A673 (cell line): Measurements from ENCODE around the gene DDX42. TPM values are rescaled to one million over a fixed set of nuclear protein-coding genes. Genes with fewer than 3 reads are reported as not detected.

Experiments
- BruUV-seq: library from RNA; stranded (reverse); fragments of 400-500 nt; replicated peaks from 2 replicates; lab custom pipeline; 2021; lab: Mats Ljungman, UMichigan
- CTCF ChIA-PET: fragments of 300-600 bp; sonication (Branson Sonifier 250); formaldehyde crosslinking; loops from one replicate; lab custom pipeline; 2022; ENCODE audit warnings: antibody characterized with exemption; lab: Charles Lee
- POLR2A ChIA-PET: fragments of 300-600 bp; sonication (Branson Sonifier 250); formaldehyde crosslinking; loops from one replicate; lab custom pipeline; 2022; ENCODE audit warnings: antibody characterized with exemption; ENCODE audit not compliant: low non-redundant PET; lab: Charles Lee
- DNase-seq: peaks from one replicate; pipeline ENCODE4 v3.0.0-alpha.2; 2015; ENCODE audit warnings: low spot score
- H3K27ac ChIP-seq: fragments of 200-600 bp; sonication (generic); 2 replicates; pipeline ENCODE4 v1.5.1; 2016; ENCODE audit warnings: mixed run types, low read depth, mild to moderate bottlenecking, mixed read lengths, antibody characterized with exemption, low read length; ENCODE audit not compliant: poor library complexity, severe bottlenecking
- H3K27me3 ChIP-seq: fragments of 200-600 bp; sonication (generic); replicated peaks from 2 replicates; pipeline ENCODE4 v1.6.1; 2017; ENCODE audit warnings: mixed run types, low read depth, mild to moderate bottlenecking, mixed read lengths, antibody characterized with exemption, low read length; ENCODE audit not compliant: insufficient read depth, poor library complexity
- H3K36me3 ChIP-seq: fragments of 200-600 bp; sonication (generic); 2 replicates; pipeline ENCODE4 v1.6.1; 2016; ENCODE audit warnings: mixed run types, mild to moderate bottlenecking, mixed read lengths, antibody characterized with exemption, low read length; ENCODE audit not compliant: insufficient read depth, poor library complexity, severe bottlenecking
- H3K4me1 ChIP-seq: fragments of 200-600 bp; sonication (generic); 2 replicates; pipeline ENCODE4 v1.6.1; 2017; ENCODE audit warnings: mixed run types, mild to moderate bottlenecking, mixed read lengths, antibody characterized with exemption, low read length; ENCODE audit not compliant: insufficient read depth, poor library complexity, severe bottlenecking
- H3K4me3 ChIP-seq: fragments of 200-600 bp; sonication (generic); 2 replicates; pipeline ENCODE4 v1.5.1; 2016; ENCODE audit warnings: low read depth, mixed run types, mild to moderate bottlenecking, mixed read lengths, low read length; ENCODE audit not compliant: poor library complexity, severe bottlenecking
- H3K9me3 ChIP-seq: fragments of 200-600 bp; sonication (generic); 2 replicates; pipeline ENCODE4 v1.6.1; 2016; ENCODE audit warnings: mixed run types, low read depth, mild to moderate bottlenecking, mixed read lengths, antibody characterized with exemption, low read length; ENCODE audit not compliant: poor library complexity, severe bottlenecking
- CTCF ChIP-seq: fragments of 300-800, 200-600 bp; sonication (generic); conservative IDR thresholded peaks from 2 replicates; pipeline ENCODE4 v1.5.1; 2017; ENCODE audit warnings: low read depth, mild to moderate bottlenecking, antibody characterized with exemption, low read length, moderate library complexity, mixed read lengths
- EZH2 ChIP-seq: fragments of 200-600 bp; sonication (generic); IDR thresholded peaks from 2 replicates; pipeline ENCODE4 v1.6.1; 2017; ENCODE audit warnings: borderline replicate concordance, low read depth, mild to moderate bottlenecking, mixed read lengths, antibody characterized with exemption, low read length; ENCODE audit not compliant: poor library complexity, severe bottlenecking
- intact Hi-C: fragments of 100-400 bp; cut with micrococcal nuclease; formaldehyde crosslinking; loops from one replicate; pipeline ENCODE4 v1.10.0; 2022; ENCODE audit not compliant: unreplicated experiment
- total RNA-seq: library from RNA; stranded (reverse); gene quantifications from 2 replicates; pipeline ENCODE4 v1.2.3, GENCODE V29; 2021

The DDX42 gene
- total RNA-seq, 1 experiment from 2014 or later, result 148 TPM

GRCh38 chr17:63768433-63768832, 5.5 kb upstream of the DDX42 start:
- POLR2A ChIA-PET, result no interaction called here
- intact Hi-C loops, result no loop called here
- no peaks in the 10 kb centered on the region for H3K4me1 ChIP-seq
- CTCF ChIA-PET, result no interaction called here
- no peak overlapping the region for H3K27ac ChIP-seq
- BruUV-seq, result no TSS peak
- TF ChIP-seq CTCF (no peak), EZH2 (no peak)
- H3K36me3 ChIP-seq, result peaks cover 23% of the 10 kb centered on the region
- no peak overlapping the region for H3K4me3 ChIP-seq
- H3K27me3 ChIP-seq, result no peaks in the 10 kb centered on the region
- no peaks in the 10 kb centered on the region for H3K9me3 ChIP-seq
- DNase-seq, result no peak

GRCh38 chr17:63772801-63773271, 1.1 kb upstream of the DDX42 start:
- TF ChIP-seq EZH2, result no peak
- TF ChIP-seq CTCF, result no peak
- TSS peak; percentile 73 for BruUV-seq
- peak; percentile 22 for DNase-seq
- Histone ChIP-seq H3K4me3 (peak overlapping the region; percentile 70), H3K27ac (peak overlapping the region; percentile 99), H3K36me3 (peaks cover 21% of the 10 kb centered on the region), H3K4me1 (peaks cover 10% of the 10 kb centered on the region), H3K9me3 (no peaks in the 10 kb centered on the region), H3K27me3 (no peaks in the 10 kb centered on the region)
- POLR2A ChIA-PET, result no interaction called here
- intact Hi-C loops, result loop anchor here (1.0 kb wide), 1 partner anchor 54 kb away; the partner anchor contains the start of genes FTSJ3 and PSMC5
- CTCF ChIA-PET, result no interaction called here

DNA sequence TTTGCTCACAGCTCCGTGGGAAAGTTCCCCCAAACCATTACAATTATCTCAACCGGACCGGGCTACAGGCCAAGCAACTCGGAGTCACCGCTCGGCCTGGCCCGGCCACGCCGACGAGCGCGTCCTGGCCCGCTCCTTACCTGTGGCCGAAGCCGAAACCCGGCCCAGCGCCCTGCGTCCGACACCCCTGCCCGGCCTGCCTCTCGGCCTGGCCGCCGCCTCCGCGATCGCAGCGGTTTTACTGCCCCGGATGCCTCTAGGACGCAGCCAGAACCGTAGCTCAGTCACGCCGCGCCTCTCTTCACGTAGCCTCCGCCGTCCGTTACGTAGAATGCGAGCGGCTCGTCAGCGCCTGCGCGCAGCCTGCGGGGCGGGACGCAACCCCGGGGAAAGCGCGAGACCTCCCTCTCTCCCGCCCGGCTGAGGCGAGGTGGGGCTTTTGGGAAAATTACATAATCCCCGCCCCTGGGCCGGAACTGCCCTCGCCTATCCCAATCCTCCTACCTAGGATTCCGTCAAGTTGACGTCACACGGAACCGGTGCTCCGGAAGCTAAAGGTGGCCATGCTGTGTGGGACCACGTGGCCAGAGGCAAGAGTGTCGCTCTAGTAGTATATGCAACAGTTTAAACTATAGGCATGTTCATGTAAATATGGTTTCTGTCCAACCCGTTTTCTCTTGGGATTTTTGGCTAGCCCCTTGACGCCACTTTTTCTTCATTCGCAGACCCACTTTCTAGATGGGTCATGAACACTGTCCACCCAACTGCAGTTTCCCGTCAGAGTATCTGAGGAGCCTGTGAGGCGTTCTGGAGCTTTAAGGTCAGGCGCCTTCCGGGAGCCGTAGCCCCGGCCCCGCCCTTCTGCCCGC, 464 bp upstream of the DDX42 start, which contains the start of gene CCDC47:
Gene CCDC47, minus strand, starts transcription at position 326 of the 869 bp plus-strand sequence. CDS start 7,422 bp downstream, outside the sequence.
- Histone ChIP-seq H3K27ac (peak within 1 kb of the TSS; percentile 99), H3K27me3 (no peaks in the 10 kb centered on the region), H3K36me3 (peaks cover 28% of the 10 kb centered on the region), H3K9me3 (no peaks in the 10 kb centered on the region), H3K4me3 (peak within 1 kb of the TSS; percentile 70), H3K4me1 (peaks cover 10% of the 10 kb centered on the region)
- intact Hi-C loops, result loop anchor here (1.0 kb wide), 1 partner anchor 54 kb away; the partner anchor contains the start of genes FTSJ3 and PSMC5
- peak; percentile 100 for DNase-seq
- ChIA-PET POLR2A (interaction anchor here (0.6 to 0.9 kb wide), 3 partner anchors 17 to 1918 kb away, joined by 3 to 15 read pairs (median 6); no protein-coding TSS in a partner anchor), CTCF (interaction anchor here (0.6 to 0.7 kb wide), 3 partner anchors 54 to 108 kb away, joined by 3 read pairs; partner anchors contain the start of gene GH2)
- BruUV-seq, result no TSS peak
- no peak for TF ChIP-seq CTCF
- TF ChIP-seq EZH2, result no peak
